Activated CD4-positive, alpha-beta memory T cell treated with anti-CD3 and anti-CD28 coated beads, Interleukin-2, amount 10 ng/mL, durations not matched to agents 7 days and 5 days (primary cell): ENCODE results near the gene GATA3. TPM values are rescaled to one million over a fixed set of nuclear protein-coding genes. Genes with fewer than 3 reads are reported as not detected.
A peak's percentile ranks its signal among the peaks of the same experiment; 100 is the strongest.

ENCODE experiments used
- CTCF ChIA-PET: fragments of 350-600 bp; sonication (Branson Sonifier 250); formaldehyde crosslinking; loops from one replicate; lab custom pipeline; 2021; ENCODE audit warnings: antibody characterized with exemption, inconsistent platforms; lab: Charles Lee
- POLR2A ChIA-PET: fragments of 350-600 bp; sonication (Branson Sonifier 250); formaldehyde crosslinking; loops from one replicate; lab custom pipeline; 2021; ENCODE audit warnings: antibody characterized with exemption; lab: Charles Lee
- DNase-seq: peaks from one replicate; pipeline ENCODE4 v3.0.0-alpha.2; 2020
- H3K27ac Mint-ChIP-seq: one replicate; pipeline ENCODE4 v1.8.0; 2021; ENCODE audit warnings: mild to moderate bottlenecking, mixed read lengths
- H3K27me3 Mint-ChIP-seq: one replicate; pipeline ENCODE4 v1.8.0; 2021; ENCODE audit warnings: mixed read lengths
- H3K36me3 Mint-ChIP-seq: one replicate; pipeline ENCODE4 v1.8.0; 2021; ENCODE audit warnings: low read depth, mixed read lengths
- H3K4me1 Mint-ChIP-seq: one replicate; pipeline ENCODE4 v1.8.0; 2021; ENCODE audit warnings: mixed read lengths
- H3K4me3 Mint-ChIP-seq: one replicate; pipeline ENCODE4 v1.8.0; 2021; ENCODE audit warnings: mild to moderate bottlenecking, mixed read lengths
- H3K9me3 Mint-ChIP-seq: one replicate; pipeline ENCODE4 v1.8.0; 2021; ENCODE audit warnings: mixed read lengths
- total RNA-seq, 2 experiments: library from RNA; stranded (reverse); gene quantifications; one replicate each; pipeline ENCODE4 v1.2.3, GENCODE V29; 2021

GATA3 gene
- total RNA-seq, 2 experiments from 2014 or later, result 112 TPM

GRCh38 chr10:8033812-8034465 is 20.5 kb upstream of the GATA3 start:
- peaks cover 14% of the 10 kb centered on the region for H3K36me3 Mint-ChIP-seq
- no peak for DNase-seq
- peaks cover 22% of the 10 kb centered on the region for H3K4me1 Mint-ChIP-seq
- H3K27me3 Mint-ChIP-seq, result peaks cover 59% of the 10 kb centered on the region
- no peak overlapping the region for H3K27ac Mint-ChIP-seq
- no peak overlapping the region for H3K4me3 Mint-ChIP-seq
- ChIA-PET POLR2A (interaction anchor here (0.9 to 1.5 kb wide), 2 partner anchors 11 to 15 kb away, joined by 3 read pairs; no protein-coding TSS in a partner anchor), CTCF (no interaction called here)
- no peaks in the 10 kb centered on the region for H3K9me3 Mint-ChIP-seq

- Mint-ChIP-seq H3K36me3 (peaks cover 14% of the 10 kb centered on the region), H3K27ac (no peak overlapping the region), H3K4me3 (no peak overlapping the region), H3K27me3 (peaks cover 65% of the 10 kb centered on the region), H3K4me1 (peaks cover 24% of the 10 kb centered on the region), H3K9me3 (no peaks in the 10 kb centered on the region)
- POLR2A ChIA-PET, result interaction anchor here (0.9 kb wide), 1 partner anchor 15 kb away, joined by 3 read pairs; no protein-coding TSS in a partner anchor
- CTCF ChIA-PET, result no interaction called here
- DNase-seq, result peak; percentile 20
These were observed 20.0 kb upstream of the GATA3 start for GRCh38 chr10:8034466-8035005.

DNA sequence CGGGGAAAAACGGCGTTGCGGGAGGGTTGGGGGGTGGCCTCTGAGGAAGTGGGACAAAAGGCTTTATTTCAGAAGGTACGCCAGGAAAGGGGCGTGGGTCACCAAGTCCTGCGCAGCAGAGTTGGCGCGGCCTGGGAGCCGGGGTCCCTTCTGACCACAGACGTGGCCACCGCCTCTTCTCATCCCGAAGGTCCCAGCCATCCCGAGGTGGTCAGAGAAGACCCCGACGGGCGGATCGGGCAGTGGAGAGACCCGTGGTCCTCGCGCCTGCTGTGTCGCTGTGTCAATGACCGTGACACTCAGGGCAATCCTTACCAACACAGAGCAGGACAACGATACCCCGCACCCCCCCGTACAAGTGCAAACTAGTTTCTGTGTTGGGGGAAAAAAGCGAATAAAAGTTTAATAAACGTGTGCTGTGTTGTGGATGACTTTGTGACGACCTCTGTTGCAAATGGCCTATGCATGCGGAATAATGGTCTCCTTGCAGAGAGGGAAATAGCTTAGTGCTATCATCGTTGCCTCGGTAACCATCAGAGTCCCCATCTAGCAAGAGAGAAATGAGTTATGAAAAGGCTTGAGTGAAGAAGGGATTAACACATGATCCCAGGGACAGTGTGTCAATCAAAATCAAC is 19.4 kb upstream of the GATA3 start:
- Mint-ChIP-seq H3K27me3 (peaks cover 71% of the 10 kb centered on the region), H3K36me3 (peaks cover 14% of the 10 kb centered on the region), H3K27ac (peak overlapping the region; percentile 34), H3K4me1 (peaks cover 24% of the 10 kb centered on the region), H3K9me3 (no peaks in the 10 kb centered on the region), H3K4me3 (peak overlapping the region; percentile 43)
- DNase-seq, result no peak
- POLR2A ChIA-PET, result no interaction called here
- CTCF ChIA-PET, result interaction anchor here (0.5 kb wide), 1 partner anchor 704 kb away, joined by 4 read pairs; no protein-coding TSS in a partner anchor

GRCh38 chr10:8035641-8036470 is 18.6 kb upstream of the GATA3 start:
- no peaks in the 10 kb centered on the region for H3K9me3 Mint-ChIP-seq
- CTCF ChIA-PET, result interaction anchor here (0.5 kb wide), 1 partner anchor 704 kb away, joined by 4 read pairs; no protein-coding TSS in a partner anchor
- peaks cover 24% of the 10 kb centered on the region for H3K4me1 Mint-ChIP-seq
- DNase-seq, result no peak
- H3K27ac Mint-ChIP-seq, result peak overlapping the region; percentile 34
- peaks cover 78% of the 10 kb centered on the region for H3K27me3 Mint-ChIP-seq
- POLR2A ChIA-PET, result no interaction called here
- peak overlapping the region; percentile 43 for H3K4me3 Mint-ChIP-seq
- H3K36me3 Mint-ChIP-seq, result peaks cover 14% of the 10 kb centered on the region

- peaks cover 29% of the 10 kb centered on the region for H3K4me1 Mint-ChIP-seq
- peaks cover 14% of the 10 kb centered on the region for H3K36me3 Mint-ChIP-seq
- peak overlapping the region; percentile 44 for H3K4me3 Mint-ChIP-seq
- H3K27me3 Mint-ChIP-seq, result peaks cover 82% of the 10 kb centered on the region
- DNase-seq, result no peak
- H3K9me3 Mint-ChIP-seq, result no peaks in the 10 kb centered on the region
- no peak overlapping the region for H3K27ac Mint-ChIP-seq
- CTCF ChIA-PET, result no interaction called here
- POLR2A ChIA-PET, result interaction anchor here (1.0 to 3.4 kb wide), 3 partner anchors 11 to 20 kb away, joined by 3 to 18 read pairs (median 4); no protein-coding TSS in a partner anchor
These were observed 17.8 kb upstream of the GATA3 start for GRCh38 chr10:8036506-8037198.

- CTCF ChIA-PET, result no interaction called here
- H3K9me3 Mint-ChIP-seq, result no peaks in the 10 kb centered on the region
- H3K4me3 Mint-ChIP-seq, result peak overlapping the region; percentile 44
- DNase-seq, result peak; percentile 17
- peaks cover 16% of the 10 kb centered on the region for H3K36me3 Mint-ChIP-seq
- H3K4me1 Mint-ChIP-seq, result peaks cover 36% of the 10 kb centered on the region
- POLR2A ChIA-PET, result interaction anchor here (1.0 to 3.4 kb wide), 4 partner anchors 10 to 24 kb away, joined by 3 to 18 read pairs (median 4); no protein-coding TSS in a partner anchor
- peak overlapping the region; percentile 31 for H3K27ac Mint-ChIP-seq
- H3K27me3 Mint-ChIP-seq, result peaks cover 84% of the 10 kb centered on the region
These were observed 17.2 kb upstream of the GATA3 start for GRCh38 chr10:8037199-8037801.

DNA sequence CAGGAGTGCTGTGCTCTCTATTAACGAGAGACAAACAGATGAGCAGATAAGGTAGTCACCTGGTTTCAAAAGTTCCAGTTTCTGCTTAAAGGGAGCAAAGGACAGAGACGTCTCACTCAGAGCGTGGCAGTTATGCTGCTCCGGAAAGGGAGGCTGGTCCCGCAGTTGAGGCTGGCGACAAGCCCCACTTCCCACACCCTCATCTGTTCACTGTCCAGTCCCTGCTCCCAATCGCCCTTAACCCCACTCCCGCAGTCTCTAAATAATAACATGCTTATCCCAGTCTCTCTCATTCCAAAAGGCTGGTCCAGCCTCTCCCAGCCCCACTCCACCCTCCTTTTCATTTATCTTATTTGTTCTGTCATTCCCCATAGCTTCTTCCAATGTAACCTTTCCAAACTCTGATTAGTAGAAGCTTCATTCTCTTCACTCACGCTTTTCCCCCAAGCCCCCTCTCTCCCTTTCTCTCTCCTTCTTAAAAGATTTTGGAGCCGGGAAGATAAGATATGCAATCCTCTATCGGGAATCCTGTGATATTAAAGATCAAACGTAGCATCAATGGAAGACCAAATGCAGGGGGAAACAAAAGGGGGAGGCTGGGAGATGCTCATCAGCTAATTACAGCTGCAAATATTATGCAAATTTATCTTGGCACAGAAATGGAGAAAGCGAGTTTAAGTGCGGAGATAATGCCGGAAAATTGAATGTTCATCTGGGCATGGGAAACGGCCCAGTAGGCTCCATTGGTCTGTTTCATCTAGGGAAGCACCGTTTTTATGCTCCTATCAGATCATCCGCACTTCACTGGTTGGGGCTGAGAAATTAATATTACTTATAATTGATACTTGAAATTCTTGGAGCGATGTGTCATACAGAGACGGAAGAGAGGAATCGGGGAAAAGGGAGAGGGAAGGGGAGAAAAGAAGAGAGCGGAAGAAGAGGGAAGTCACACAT is 16.3 kb upstream of the GATA3 start:
- peaks cover 42% of the 10 kb centered on the region for H3K4me1 Mint-ChIP-seq
- H3K4me3 Mint-ChIP-seq, result peak overlapping the region; percentile 15
- peak overlapping the region; percentile 15 for H3K27ac Mint-ChIP-seq
- no peak for DNase-seq
- H3K27me3 Mint-ChIP-seq, result peaks cover 85% of the 10 kb centered on the region
- peaks cover 16% of the 10 kb centered on the region for H3K36me3 Mint-ChIP-seq
- no peaks in the 10 kb centered on the region for H3K9me3 Mint-ChIP-seq
- CTCF ChIA-PET, result no interaction called here
- POLR2A ChIA-PET, result interaction anchor here (1.2 to 3.4 kb wide), 3 partner anchors 12 to 23 kb away, joined by 4 to 18 read pairs (median 4); no protein-coding TSS in a partner anchor

DNA sequence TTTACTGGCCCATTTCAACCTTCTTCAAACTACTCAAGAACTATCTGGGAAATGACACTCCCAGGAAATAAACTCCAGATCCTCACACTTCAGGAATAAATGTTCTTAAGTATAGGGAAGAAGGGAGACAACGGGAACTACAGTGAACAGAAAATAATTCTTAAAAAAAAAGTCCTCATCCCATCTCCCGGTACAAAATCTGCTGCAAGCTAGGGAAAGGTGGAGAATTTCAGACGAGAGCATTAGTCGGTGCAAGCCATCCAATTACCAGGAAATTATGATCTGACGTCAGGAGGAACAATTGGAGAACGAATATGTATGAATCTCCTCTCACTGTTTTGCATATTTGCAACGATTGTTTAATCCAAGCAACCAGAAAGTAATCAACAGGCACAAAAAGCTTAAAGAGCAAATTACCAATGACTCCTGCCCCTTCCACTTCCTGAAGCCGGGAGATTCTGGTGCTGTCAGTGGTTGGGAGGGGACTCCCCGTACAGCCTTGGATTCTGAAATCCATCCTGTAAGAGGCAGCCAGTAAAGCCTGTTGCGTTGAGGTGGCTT is 15.1 kb upstream of the GATA3 start:
- ChIA-PET CTCF (interaction anchor here (1.1 kb wide), 1 partner anchor 20 kb away, joined by 3 read pairs; no protein-coding TSS in a partner anchor), POLR2A (interaction anchor here (1.1 to 3.4 kb wide), 3 partner anchors 11 to 21 kb away, joined by 3 to 18 read pairs (median 4); partner anchors contain the start of gene GATA3)
- Mint-ChIP-seq H3K27me3 (peaks cover 85% of the 10 kb centered on the region), H3K9me3 (no peaks in the 10 kb centered on the region), H3K27ac (peak overlapping the region; percentile 21), H3K36me3 (peaks cover 21% of the 10 kb centered on the region), H3K4me1 (peaks cover 52% of the 10 kb centered on the region), H3K4me3 (no peak overlapping the region)
- no peak for DNase-seq

GRCh38 chr10:8040651-8041050 is 13.8 kb upstream of the GATA3 start:
- POLR2A ChIA-PET, result no interaction called here
- Mint-ChIP-seq H3K27ac (no peak overlapping the region), H3K27me3 (peaks cover 88% of the 10 kb centered on the region), H3K36me3 (peaks cover 20% of the 10 kb centered on the region), H3K9me3 (no peaks in the 10 kb centered on the region), H3K4me1 (peaks cover 56% of the 10 kb centered on the region), H3K4me3 (no peak overlapping the region)
- DNase-seq, result no peak
- CTCF ChIA-PET, result interaction anchor here (1.1 kb wide), 1 partner anchor 19 kb away, joined by 3 read pairs; no protein-coding TSS in a partner anchor

DNA sequence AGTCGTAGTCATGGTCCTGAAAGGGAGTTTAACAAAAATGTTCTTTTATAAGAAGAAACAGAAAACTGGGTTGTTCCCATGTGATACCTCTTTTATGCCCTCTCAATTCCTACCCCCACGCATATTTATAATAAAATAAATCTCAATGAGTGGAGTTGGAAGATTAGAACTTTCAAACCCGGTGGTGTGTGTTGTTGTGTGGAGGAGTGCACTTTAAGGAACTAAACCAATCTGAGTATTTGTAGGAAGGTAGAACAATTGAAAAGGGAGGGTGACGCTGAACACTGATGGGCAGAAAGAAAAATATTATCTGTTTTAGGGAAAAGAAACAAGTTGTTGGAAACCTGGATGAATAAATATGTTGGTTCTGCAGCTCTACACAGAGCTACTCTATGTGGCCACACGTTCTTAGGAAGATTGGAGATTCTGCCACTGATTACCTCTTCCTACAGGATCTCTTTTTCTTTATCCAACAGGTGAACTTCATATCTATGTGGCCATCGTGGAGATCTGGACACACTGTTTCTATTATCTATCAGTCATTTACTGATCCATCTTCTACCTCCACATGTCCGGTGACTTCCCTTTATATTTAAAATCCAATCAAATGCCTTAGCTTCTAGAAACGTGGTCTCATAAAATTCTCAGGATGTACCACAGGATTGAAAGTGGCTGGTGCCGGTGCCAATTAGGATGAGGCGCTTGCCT is 13.1 kb upstream of the GATA3 start:
- no peak overlapping the region for H3K27ac Mint-ChIP-seq
- ChIA-PET POLR2A (interaction anchor here (1.4 kb wide), 2 partner anchors 9 to 18 kb away, joined by 4 to 5 read pairs; no protein-coding TSS in a partner anchor), CTCF (interaction anchor here (1.4 kb wide), 1 partner anchor 11 kb away, joined by 4 read pairs; no protein-coding TSS in a partner anchor)
- peaks cover 62% of the 10 kb centered on the region for H3K4me1 Mint-ChIP-seq
- no peak overlapping the region for H3K4me3 Mint-ChIP-seq
- H3K27me3 Mint-ChIP-seq, result peaks cover 93% of the 10 kb centered on the region
- H3K9me3 Mint-ChIP-seq, result no peaks in the 10 kb centered on the region
- H3K36me3 Mint-ChIP-seq, result peaks cover 20% of the 10 kb centered on the region
- no peak for DNase-seq
